HepG2 (cell line): ENCODE measurements around the gene ABHD12.

Experiments
- CTCF ChIP-seq: sonication (generic); formaldehyde crosslinking; IDR thresholded peaks from 2 replicates; pipeline ENCODE4 v1.5.0; 2020; ENCODE audit warnings: mild to moderate bottlenecking, missing genetic modification reagents, moderate library complexity
- ELF1 ChIP-seq: sonication (generic); formaldehyde crosslinking; IDR thresholded peaks from 2 replicates; pipeline ENCODE4 v1.4.0; 2020; ENCODE audit warnings: missing genetic modification reagents
- FOXK2 ChIP-seq: fragments of 450-650 bp; IDR thresholded peaks from 2 replicates; pipeline ENCODE4 v1.6.1; 2016
- NFAT5 ChIP-seq: sonication (generic); formaldehyde crosslinking; IDR thresholded peaks from 2 replicates; pipeline ENCODE4 v1.4.0; 2020; ENCODE audit warnings: missing genetic modification reagents
- REST ChIP-seq, 2 experiments: IDR thresholded peaks; 2 replicates each; pipeline ENCODE4 v1.6.1; 2011 to 2012; ENCODE audit warnings: low read length in 2 of 2, borderline replicate concordance in 1 of 2, low read depth in 1 of 2, mild to moderate bottlenecking in 1 of 2, moderate library complexity in 1 of 2
- RFXANK ChIP-seq: IDR thresholded peaks from 2 replicates; pipeline ENCODE4 v1.6.1; 2016
- SETDB1 ChIP-seq: sonication (generic); formaldehyde crosslinking; IDR thresholded peaks from 2 replicates; pipeline ENCODE4 v1.5.1; 2020; ENCODE audit warnings: missing genetic modification reagents, mild to moderate bottlenecking, borderline replicate concordance
- SMYD3 ChIP-seq: sonication (generic); formaldehyde crosslinking; IDR thresholded peaks from 2 replicates; pipeline ENCODE4 v1.8.1; 2023; ENCODE audit warnings: mild to moderate bottlenecking, missing genetic modification reagents
- ZNF224 ChIP-seq: sonication (generic); formaldehyde crosslinking; IDR thresholded peaks from 2 replicates; pipeline ENCODE4 v1.5.0; 2020; ENCODE audit warnings: mild to moderate bottlenecking, missing genetic modification reagents
- ZNF326 ChIP-seq: sonication (generic); formaldehyde crosslinking; IDR thresholded peaks from 2 replicates; pipeline ENCODE4 v1.4.0; 2020; ENCODE audit warnings: missing genetic modification reagents, borderline replicate concordance
- ZNF703 ChIP-seq: sonication (generic); formaldehyde crosslinking; IDR thresholded peaks from 2 replicates; pipeline ENCODE4 v1.5.1; 2020; ENCODE audit warnings: missing genetic modification reagents, mild to moderate bottlenecking, moderate library complexity, borderline replicate concordance

- TF ChIP-seq NFAT5 (CRISPR knock-in tag) (no peak), SMYD3 (no peak), REST (IDR thresholded peaks at IDR 0.05; ENCODE audit: borderline replicate concordance in 1 of 2, low read depth in 1 of 2, low read length in 2 of 2) (no peak), RFXANK (no peak), FOXK2 (no peak), SETDB1 (CRISPR knock-in tag) (no peak), ZNF703 (CRISPR knock-in tag) (no peak), CTCF (CRISPR knock-in tag) (no peak), ZNF224 (CRISPR knock-in tag) (no peak), ZNF326 (CRISPR knock-in tag) (no peak), ELF1 (CRISPR knock-in tag) (no peak)
Measured at GRCh38 chr20:25325997-25326396, 64.6 kb downstream of the ABHD12 start.
